ENCODE data around the gene CTTN. TPM values are rescaled to one million over a fixed set of nuclear protein-coding genes. Genes with fewer than 3 reads are reported as not detected.

Gene CTTN
- total and polyA plus RNA-seq, 2 of the 13 experiments (the other 11 are each of a cell fraction or from before 2014, with no cell fraction given), result 84.4 to 114 TPM

GRCh38 chr11:70433526-70433925 is 35.2 kb downstream of the CTTN start (continued):
- TF ChIP-seq, protein P1, sequence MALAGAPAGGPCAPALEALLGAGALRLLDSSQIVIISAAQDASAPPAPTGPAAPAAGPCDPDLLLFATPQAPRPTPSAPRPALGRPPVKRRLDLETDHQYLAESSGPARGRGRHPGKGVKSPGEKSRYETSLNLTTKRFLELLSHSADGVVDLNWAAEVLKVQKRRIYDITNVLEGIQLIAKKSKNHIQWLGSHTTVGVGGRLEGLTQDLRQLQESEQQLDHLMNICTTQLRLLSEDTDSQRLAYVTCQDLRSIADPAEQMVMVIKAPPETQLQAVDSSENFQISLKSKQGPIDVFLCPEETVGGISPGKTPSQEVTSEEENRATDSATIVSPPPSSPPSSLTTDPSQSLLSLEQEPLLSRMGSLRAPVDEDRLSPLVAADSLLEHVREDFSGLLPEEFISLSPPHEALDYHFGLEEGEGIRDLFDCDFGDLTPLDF (CRISPR knock-in tag; IDR thresholded peaks at IDR 0.05), result no peak
- no peak for TF ChIP-seq HBP1 (CRISPR knock-in tag; IDR thresholded peaks at IDR 0.05; ENCODE audit: low read depth)
- no peak for TF ChIP-seq ZNF746 (CRISPR knock-in tag; IDR thresholded peaks at IDR 0.05)
- TF ChIP-seq ZMYM4 (CRISPR knock-in tag; IDR thresholded peaks at IDR 0.05), result no peak
- no peak for TF ChIP-seq SPEN (CRISPR knock-in tag; IDR thresholded peaks at IDR 0.05; ENCODE audit: low read depth)
- TF ChIP-seq RAD51 (IDR thresholded peaks at IDR 0.05; ENCODE audit: borderline replicate concordance), result no peak
- no peak for TF ChIP-seq ZNF687 (CRISPR knock-in tag; IDR thresholded peaks at IDR 0.05)
- no peak for TF ChIP-seq KDM5B (CRISPR knock-in tag; IDR thresholded peaks at IDR 0.05; ENCODE audit: borderline replicate concordance)
- TF ChIP-seq NFYC (CRISPR knock-in tag; IDR thresholded peaks at IDR 0.05), result no peak

All from HepG2 (cell line).